GM21447 (cell line): ENCODE results near the gene CD200R1.
"Not testable (repeated sequence)": the region's sequence is repeated elsewhere in the genome, so short reads cannot be mapped to it uniquely, and the experiment has no call there.

Experiments used
- ATAC-seq: cut with Tn5 transposase; IDR thresholded peaks from one replicate; pipeline ENCODE4 v1.9.1; 2021; ENCODE audit not compliant: unreplicated experiment

CD200R1 gene

DNA sequence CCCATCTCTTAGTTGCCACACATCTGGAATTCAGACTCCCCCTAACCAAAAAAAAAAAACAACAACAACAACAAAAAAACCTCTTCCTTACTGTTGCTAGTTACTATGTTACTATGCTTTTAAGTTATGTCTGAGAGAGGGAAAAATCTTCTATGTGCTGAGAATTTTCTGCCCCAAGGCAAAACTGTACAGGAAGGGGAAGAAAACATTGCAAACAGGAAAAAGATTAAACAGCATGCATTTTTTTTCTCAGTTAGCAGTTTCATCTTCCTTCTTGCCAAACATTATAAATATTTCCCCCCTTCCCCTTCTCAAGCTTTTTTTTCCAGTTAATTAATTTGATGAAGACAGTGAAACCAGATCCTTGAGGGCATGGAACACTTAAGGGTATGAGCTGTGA is 1.1 kb upstream of the CD200R1 start:
- ATAC-seq, result no peak

DNA sequence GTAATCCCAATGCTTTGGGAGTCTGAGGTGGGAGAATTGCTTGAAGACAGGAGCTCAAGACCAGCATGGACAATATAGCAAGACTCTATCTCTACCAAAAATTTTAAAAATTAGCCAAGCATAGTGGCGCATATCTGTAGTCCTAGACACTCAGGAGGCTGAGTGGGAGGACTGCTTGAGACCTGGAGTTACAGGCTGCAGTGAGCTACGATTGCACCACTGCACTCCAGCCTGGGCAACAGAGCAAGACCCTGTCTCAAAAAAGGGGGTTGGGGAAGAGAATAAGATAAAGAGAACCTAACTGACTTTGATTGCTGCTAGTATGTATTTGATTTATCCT is 755 bp downstream of the CD200R1 start:
- ATAC-seq, result peak; percentile 33

- ATAC-seq, result peak; percentile 85
These were observed 1.4 kb downstream of the CD200R1 start for GRCh38 chr3:112973325-112974177.

- no peak for ATAC-seq
These were observed 2.7 kb downstream of the CD200R1 start for GRCh38 chr3:112972158-112972557.

- ATAC-seq, result no peak
These were observed 7.1 kb downstream of the CD200R1 start for GRCh38 chr3:112967828-112968227.

DNA sequence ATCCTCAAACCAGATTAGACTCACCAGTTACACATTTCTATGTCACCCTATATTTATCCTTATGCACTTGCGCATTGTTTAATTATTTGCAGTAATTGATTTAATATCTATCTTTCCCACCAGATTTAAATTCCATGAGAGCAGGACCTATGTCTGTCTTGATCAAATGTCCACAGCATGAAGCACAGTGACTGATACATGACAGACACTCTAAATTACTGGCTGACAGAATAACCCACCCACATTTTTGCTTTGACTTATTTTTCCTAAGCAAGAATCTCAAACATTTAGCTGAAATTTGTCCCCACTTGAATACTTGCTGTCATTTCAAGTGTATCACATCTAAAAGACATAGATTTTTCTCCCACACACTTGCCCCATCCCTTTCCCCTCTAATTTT is 7.5 kb downstream of the CD200R1 start:
- no peak for ATAC-seq

- ATAC-seq, result no peak
These were observed 8.3 kb downstream of the CD200R1 start for GRCh38 chr3:112966633-112967032.

DNA sequence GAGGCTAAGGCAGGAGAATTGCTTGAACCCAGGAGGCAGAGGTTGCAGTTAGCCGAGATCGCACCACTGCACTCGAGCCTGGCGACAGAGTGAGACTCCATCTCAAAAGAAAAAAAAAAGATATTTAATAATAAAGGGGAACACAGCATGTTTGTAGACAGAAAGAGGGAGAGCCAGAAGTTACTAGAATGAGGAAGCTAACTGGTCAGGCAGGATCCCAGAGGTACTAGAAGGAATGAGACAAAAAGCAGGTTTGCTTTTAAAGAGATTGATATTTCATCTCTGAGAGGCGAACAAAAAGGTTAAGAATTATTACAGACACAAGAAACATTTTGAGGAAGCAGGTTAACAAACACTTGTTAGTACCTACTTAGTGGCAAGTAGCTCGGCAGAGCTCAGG is 9.2 kb downstream of the CD200R1 start:
- ATAC-seq, result no peak

GRCh38 chr3:112963683-112964082 is 11.2 kb downstream of the CD200R1 start:
- no peak for ATAC-seq

GRCh38 chr3:112958811-112959560 is 15.9 kb downstream of the CD200R1 start:
- ATAC-seq, result peak; percentile 79

DNA sequence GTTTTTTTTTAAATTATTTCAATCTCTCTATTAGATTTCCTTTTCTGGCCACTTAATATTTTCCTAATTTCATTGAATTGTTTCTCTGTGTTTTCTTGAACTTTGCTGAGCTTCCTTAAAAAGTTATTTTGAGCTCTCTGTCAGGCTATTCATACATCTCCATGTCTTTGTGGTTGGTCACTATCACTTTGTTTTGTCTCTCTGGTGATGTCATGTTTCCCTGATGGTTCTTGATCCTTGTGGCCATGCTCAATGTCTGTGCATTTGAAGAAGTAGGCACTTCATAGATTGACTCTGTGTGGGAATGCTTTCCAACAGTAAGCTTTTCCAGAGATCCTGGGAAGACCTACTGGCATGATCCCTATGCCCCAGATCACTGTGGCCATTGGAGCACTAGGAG is 18.6 kb downstream of the CD200R1 start:
- no peak for ATAC-seq

DNA sequence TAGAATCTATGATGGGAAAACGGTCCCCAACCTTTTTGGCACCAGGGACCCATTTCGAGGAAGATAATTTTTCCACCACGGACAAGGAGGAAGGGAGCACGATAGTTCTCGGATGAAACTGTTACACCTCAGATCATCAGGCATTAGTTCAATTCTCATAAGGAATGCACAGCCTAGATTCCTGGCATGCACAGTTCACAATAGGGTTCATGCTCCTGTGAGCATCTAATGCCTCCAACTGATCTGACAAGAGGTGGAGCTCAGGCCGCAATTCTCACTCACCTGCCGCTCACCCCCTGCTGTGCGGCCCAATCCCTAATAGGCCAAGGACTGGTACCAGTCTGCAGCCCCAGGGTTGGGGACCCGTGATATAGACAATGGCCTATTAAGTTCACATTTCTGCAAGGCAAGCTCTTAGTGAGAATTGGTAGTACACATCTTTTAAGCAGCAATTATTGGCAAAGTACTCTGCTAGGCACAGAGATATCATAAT is 26.5 kb downstream of the CD200R1 start:
- no peak for ATAC-seq

DNA sequence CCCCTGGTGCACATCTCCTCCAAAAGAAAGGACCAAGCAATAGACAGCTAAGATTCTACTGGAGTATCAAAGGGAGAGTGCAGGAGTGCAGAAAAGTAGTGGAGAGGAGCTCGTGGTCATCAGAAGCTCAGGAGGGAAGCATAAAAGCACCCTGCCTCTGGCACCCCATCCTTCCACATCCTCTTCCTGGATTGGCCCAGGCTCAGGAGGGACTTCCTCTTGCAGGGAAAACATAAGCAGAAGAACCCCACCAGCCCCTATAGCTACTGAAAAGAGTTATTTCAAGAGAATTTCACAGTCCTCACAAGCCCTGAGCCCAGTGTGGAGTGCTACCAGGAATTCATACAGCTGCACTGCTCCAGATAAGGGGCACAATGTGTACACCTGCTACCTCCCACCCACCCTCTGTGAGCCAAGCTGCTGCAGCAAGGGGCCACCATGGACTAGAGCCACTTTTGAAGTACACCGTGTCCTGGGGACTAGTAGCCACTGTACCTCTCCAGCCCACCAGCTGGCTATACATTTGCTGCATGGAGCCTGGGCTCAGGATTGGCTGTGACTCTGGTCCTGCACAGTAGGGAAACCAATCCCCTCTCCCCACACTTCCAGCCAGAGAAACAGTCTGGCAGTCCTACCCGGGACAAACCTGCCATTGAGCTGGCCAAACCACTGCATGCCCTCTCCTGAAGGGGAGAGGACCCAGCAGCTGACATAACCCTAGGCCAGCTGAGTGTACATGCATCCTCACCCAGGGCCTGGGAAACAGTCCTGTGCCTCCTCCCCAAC is 43.0 kb downstream of the CD200R1 start:
- ATAC-seq, result no peak

DNA sequence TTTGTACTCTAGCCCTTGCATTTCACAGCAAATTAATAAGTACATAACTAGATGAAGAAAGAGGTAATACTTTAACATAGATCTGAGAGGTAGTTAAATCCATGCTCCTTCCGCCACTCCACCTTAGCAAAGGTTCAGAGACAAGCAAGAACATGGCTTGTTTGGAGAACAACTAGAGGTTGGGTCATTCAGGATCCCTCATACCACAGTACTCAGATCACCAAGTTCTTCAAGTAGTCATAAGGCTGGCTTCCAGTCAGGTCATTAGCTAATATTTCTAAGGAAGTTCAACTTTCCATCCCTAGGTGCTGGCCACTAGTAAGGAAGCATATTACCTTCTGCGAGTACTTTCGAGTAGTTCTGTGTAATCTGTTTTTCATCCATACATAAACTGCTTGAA is 44.1 kb downstream of the CD200R1 start:
- ATAC-seq, result no peak

DNA sequence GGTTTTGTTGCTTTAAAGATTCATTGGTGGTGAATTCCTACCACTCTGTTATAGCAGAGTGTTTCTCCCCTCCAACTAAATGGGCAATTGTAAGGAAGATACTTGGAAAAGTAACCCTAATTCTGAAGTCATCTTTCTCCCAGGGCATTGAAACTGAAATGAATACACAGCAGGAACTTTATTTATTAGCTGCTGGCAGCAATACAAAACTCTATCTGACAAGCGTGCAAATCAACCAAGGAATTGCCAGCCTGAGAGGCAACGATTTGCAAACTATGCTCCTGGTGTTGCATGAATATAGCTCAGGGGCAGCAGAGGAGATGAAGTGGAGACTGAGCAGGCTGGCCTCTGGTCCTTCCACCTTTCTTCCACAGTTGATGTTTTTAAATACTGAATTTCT is 48.9 kb downstream of the CD200R1 start:
- ATAC-seq, result no peak

GRCh38 chr3:112925560-112925959 is 49.3 kb downstream of the CD200R1 start:
- ATAC-seq, result no peak

DNA sequence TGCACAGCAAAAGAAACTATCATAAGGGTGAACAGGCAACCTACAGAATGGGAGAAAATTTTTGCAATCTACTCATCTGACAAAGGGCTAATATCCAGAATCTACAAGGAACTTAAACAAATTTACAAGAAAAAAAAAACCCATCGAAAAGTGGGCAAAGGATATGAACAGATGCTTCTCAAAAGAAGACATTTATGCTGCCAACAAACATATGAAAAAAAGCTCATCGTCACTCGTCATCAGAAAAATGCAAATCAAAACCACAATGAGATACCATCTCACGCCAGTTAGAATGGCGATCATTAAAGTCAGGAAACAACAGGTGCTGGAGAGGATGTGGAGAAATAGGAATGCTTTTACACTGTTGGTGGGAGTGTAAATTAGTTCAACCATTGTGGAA is 55.4 kb downstream of the CD200R1 start:
- ATAC-seq, result not testable (repeated sequence)

- peak; percentile 99 for ATAC-seq
These were observed 66.7 kb downstream of the CD200R1 start for GRCh38 chr3:112908252-112908651.

DNA sequence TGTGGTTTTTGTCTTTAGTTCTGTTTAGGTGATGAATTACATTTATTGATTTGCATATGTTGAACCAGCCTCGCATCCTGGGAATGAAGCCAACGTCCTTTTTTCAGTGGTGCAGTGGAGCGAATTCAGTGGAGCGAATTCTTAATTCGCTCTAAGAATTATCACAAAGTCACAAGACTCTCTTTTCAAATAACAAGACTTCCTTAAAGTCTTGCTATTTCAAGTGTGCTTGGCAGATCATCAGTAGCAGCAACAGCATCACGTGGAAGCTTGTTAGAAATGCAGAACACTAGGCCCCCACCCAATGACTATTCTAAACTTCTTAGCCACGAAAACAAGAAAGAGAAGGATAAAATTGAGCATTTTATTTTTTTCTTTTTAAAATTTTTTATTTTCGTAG is 70.1 kb downstream of the CD200R1 start:
- ATAC-seq, result no peak

GRCh38 chr3:112900113-112900512 is 74.8 kb downstream of the CD200R1 start:
- ATAC-seq, result no peak

- ATAC-seq, result no peak
These were observed 77.1 kb downstream of the CD200R1 start for GRCh38 chr3:112897791-112898190.
